Endothelial cell (in vitro differentiated cells): Measurements from ENCODE around the gene SLFN11. TPM values are rescaled to one million over a fixed set of nuclear protein-coding genes. Genes with fewer than 3 reads are reported as not detected.

Source experiments
- DNase-seq: peaks from one replicate; pipeline ENCODE4 v3.0.0; 2021; ENCODE audit warnings: low spot score
- H3K27ac Mint-ChIP-seq: one replicate; pipeline ENCODE4 v1.8.0; 2021; ENCODE audit warnings: mixed read lengths, inconsistent platforms; ENCODE audit not compliant: unreplicated experiment
- H3K27me3 Mint-ChIP-seq: one replicate; pipeline ENCODE4 v1.8.0; 2021; ENCODE audit warnings: mild to moderate bottlenecking, moderate library complexity, mixed read lengths, inconsistent platforms; ENCODE audit not compliant: unreplicated experiment
- H3K36me3 Mint-ChIP-seq: one replicate; pipeline ENCODE4 v1.8.0; 2021; ENCODE audit warnings: mild to moderate bottlenecking, low read depth, mixed read lengths, inconsistent platforms; ENCODE audit not compliant: unreplicated experiment
- H3K4me1 Mint-ChIP-seq: one replicate; pipeline ENCODE4 v1.8.0; 2021; ENCODE audit warnings: mild to moderate bottlenecking, mixed read lengths, inconsistent platforms; ENCODE audit not compliant: unreplicated experiment
- H3K4me3 Mint-ChIP-seq: one replicate; pipeline ENCODE4 v1.8.0; 2021; ENCODE audit warnings: mild to moderate bottlenecking, mixed read lengths, inconsistent platforms; ENCODE audit not compliant: unreplicated experiment
- H3K9me3 Mint-ChIP-seq: one replicate; pipeline ENCODE4 v1.8.0; 2021; ENCODE audit warnings: mixed read lengths, inconsistent platforms; ENCODE audit not compliant: unreplicated experiment
- CTCF ChIP-seq: fragments of 200-600 bp; sonication (generic); IDR thresholded peaks from one replicate; pipeline ENCODE4 v1.5.0; 2021; ENCODE audit warnings: antibody characterized with exemption; ENCODE audit not compliant: unreplicated experiment
- total RNA-seq: library from RNA; stranded (reverse); fragmentation: NEBNext Ultra II Directional; extraction: Animal tissue kit (Norgen Biotek cat#: 25700); gene quantifications from one replicate; pipeline ENCODE4 v1.2.1, GENCODE V29; 2021; ENCODE audit not compliant: unreplicated experiment

Gene SLFN11
- total RNA-seq, 1 donor from 2014 or later, result 0.26 TPM

- DNase-seq, result no peak
- no peak for TF ChIP-seq CTCF
- Mint-ChIP-seq H3K27ac (no peak overlapping the region), H3K4me1 (peaks cover 5% of the 10 kb centered on the region), H3K27me3 (no peaks in the 10 kb centered on the region), H3K9me3 (no peaks in the 10 kb centered on the region), H3K4me3 (no peak overlapping the region), H3K36me3 (no peaks in the 10 kb centered on the region)
These were observed 4.3 kb upstream of the SLFN11 start for GRCh38 chr17:35377706-35378105.

- no peak for DNase-seq
- no peaks in the 10 kb centered on the region for H3K27me3 Mint-ChIP-seq
- H3K4me1 Mint-ChIP-seq, result peaks cover 5% of the 10 kb centered on the region
- no peak overlapping the region for H3K27ac Mint-ChIP-seq
- H3K36me3 Mint-ChIP-seq, result no peaks in the 10 kb centered on the region
- TF ChIP-seq CTCF, result no peak
- H3K9me3 Mint-ChIP-seq, result no peaks in the 10 kb centered on the region
- H3K4me3 Mint-ChIP-seq, result no peak overlapping the region
These were observed 3.6 kb upstream of the SLFN11 start for GRCh38 chr17:35377068-35377467.

- H3K9me3 Mint-ChIP-seq, result no peaks in the 10 kb centered on the region
- H3K27ac Mint-ChIP-seq, result no peak overlapping the region
- H3K4me1 Mint-ChIP-seq, result peaks cover 5% of the 10 kb centered on the region
- no peaks in the 10 kb centered on the region for H3K36me3 Mint-ChIP-seq
- no peak for TF ChIP-seq CTCF
- no peak overlapping the region for H3K4me3 Mint-ChIP-seq
- no peak for DNase-seq
- H3K27me3 Mint-ChIP-seq, result no peaks in the 10 kb centered on the region
These were observed 2.8 kb upstream of the SLFN11 start for GRCh38 chr17:35376245-35376644.

- no peaks in the 10 kb centered on the region for H3K27me3 Mint-ChIP-seq
- no peak for TF ChIP-seq CTCF
- no peak overlapping the region for H3K27ac Mint-ChIP-seq
- no peak overlapping the region for H3K4me3 Mint-ChIP-seq
- no peaks in the 10 kb centered on the region for H3K36me3 Mint-ChIP-seq
- DNase-seq, result no peak
- H3K4me1 Mint-ChIP-seq, result peaks cover 5% of the 10 kb centered on the region
- no peaks in the 10 kb centered on the region for H3K9me3 Mint-ChIP-seq
These were observed 1.4 kb upstream of the SLFN11 start for GRCh38 chr17:35374766-35375344.

- peaks cover 5% of the 10 kb centered on the region for H3K4me1 Mint-ChIP-seq
- H3K27me3 Mint-ChIP-seq, result no peaks in the 10 kb centered on the region
These were observed 754 bp upstream of the SLFN11 start for GRCh38 chr17:35373984-35374765.

More at GRCh38 chr17:35373984-35374765, 754 bp upstream of the SLFN11 start:
- Mint-ChIP-seq H3K4me3 (peak overlapping the region; percentile 84), H3K9me3 (no peaks in the 10 kb centered on the region), H3K36me3 (no peaks in the 10 kb centered on the region), H3K27ac (no peak overlapping the region)
- peak; percentile 17 for DNase-seq
- TF ChIP-seq CTCF, result no peak
